OCI-M2 (cell line): Measurements from ENCODE around the gene GPR132.
A peak's percentile ranks its signal among the peaks of the same experiment; 100 is the strongest.
"Not testable (repeated sequence)": the region's sequence is repeated elsewhere in the genome, so short reads cannot be mapped to it uniquely, and the experiment has no call there.

Experiments
- DNase-seq: peaks from one replicate; lab custom pipeline; 2025; ENCODE audit not compliant: unreplicated experiment; lab: John Stamatoyannopoulos, UW

GPR132 gene

DNA sequence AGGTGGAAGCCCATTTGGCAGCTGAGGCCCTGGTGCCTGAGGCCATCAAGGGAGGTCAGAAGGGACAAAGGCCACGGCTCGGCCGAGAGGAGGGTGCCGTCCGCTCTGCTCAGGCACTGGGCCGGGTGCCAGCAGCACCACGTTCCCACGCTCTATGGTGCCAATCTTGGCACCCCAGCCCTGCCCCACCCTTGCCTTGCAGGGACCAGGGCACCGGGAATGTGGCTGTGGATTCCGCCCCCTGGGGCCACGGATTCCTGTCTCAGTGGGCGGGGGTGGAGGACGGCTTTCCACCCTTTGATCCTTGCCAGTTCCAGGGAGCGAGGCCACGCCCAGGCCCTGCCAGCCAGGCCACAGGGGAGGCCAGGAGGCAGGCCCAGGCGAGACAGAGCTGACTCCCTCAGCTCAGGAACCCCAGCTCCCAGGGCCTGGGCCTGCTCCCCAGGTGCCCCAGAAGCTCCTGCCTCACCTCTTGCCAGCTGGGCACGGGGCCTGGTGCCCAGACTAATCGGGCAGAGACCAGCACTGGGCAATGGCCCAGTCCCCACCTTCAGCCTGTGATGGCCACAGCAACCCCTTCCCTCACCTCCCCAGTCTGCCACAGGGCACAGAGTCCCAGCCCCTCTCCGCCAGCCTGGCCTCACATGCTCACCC lies 26.4 kb upstream of the GPR132 start:
- no peak for DNase-seq

DNA sequence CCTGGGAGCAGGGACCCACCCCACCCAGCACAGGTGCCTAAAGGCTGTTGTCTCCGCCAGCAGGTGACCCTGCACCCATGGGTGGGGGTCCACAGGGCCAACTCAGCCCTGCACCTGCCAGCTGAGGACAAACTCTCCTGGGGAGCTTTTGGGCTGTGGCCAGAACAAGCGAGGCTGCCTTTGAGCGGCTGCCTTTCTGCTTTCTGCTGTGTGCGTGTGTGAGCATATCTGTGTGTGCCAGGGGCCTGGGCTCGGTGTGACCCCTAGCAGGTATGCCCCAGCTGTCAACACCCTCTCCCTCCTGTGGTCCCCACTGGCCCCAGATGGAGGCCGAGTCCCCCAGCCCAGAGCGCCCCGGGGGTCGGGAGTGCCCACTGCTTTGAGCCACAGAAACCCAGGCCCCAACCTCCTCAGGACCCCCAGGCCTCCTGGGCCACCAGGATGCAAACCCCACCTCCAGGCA lies 25.9 kb upstream of the GPR132 start:
- DNase-seq, result no peak

DNA sequence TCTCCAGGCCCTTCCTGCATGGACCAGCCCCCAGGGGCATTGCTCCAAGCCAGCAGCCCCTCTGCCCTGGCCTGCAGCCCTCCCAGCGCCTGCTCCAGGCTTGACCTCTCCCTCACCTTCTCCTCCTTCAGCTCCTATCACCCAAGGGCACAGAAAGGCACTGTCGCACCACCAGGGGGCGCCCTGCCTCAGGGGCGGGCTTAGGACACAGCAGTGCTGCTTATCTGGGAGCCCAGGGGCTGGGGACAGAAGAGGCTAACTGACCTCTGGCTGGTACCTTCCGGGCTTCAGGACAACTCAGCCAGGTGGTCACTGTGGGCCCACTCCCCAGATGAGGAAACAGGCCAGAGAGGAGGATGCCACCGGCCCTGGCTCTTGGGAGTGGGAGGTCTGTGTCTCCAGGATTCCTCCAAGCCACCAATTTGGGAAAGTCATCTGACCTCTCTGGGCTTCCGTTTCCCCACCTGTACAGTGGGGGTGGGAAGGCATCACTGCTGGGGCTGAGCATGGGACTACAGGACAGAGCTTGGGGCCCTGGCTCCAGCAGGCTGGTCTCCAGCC lies 25.3 kb upstream of the GPR132 start:
- peak; percentile 40 for DNase-seq

DNA sequence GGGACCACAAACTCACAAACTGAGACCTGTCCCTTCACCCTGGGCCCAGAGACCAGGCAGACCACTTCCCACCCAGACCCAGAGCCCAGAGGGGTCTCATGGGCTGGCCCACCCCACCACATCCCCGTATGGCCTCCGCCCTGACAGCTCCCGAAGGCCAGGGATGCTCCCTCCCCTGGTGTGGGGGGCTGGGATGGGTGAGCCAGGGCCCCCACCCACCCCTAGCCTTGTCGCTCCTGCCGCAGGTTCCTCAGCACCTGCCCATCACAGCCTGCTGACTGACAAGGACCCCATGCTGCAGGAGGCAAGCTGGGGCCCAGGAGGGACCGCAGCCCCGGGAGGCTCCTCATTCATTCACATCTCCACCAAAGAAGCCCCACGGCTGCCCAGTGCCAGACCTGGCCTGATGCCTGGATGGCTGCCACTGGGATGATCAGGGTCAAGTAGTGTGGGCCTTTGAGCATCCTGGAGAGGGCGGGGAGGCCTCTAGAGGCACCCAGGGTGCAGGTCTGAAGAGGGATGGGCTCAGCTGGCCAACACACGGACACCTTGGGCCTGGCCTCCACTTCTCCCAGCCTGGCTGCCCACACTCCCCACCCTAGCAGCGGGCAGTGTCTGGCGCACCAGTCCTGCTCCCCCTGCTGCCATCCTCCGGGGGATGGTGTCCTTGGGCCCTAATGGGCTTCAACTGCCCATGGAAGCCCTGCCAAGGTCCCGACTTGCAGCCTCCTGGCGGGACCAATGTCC lies 24.7 kb upstream of the GPR132 start:
- DNase-seq, result no peak

DNA sequence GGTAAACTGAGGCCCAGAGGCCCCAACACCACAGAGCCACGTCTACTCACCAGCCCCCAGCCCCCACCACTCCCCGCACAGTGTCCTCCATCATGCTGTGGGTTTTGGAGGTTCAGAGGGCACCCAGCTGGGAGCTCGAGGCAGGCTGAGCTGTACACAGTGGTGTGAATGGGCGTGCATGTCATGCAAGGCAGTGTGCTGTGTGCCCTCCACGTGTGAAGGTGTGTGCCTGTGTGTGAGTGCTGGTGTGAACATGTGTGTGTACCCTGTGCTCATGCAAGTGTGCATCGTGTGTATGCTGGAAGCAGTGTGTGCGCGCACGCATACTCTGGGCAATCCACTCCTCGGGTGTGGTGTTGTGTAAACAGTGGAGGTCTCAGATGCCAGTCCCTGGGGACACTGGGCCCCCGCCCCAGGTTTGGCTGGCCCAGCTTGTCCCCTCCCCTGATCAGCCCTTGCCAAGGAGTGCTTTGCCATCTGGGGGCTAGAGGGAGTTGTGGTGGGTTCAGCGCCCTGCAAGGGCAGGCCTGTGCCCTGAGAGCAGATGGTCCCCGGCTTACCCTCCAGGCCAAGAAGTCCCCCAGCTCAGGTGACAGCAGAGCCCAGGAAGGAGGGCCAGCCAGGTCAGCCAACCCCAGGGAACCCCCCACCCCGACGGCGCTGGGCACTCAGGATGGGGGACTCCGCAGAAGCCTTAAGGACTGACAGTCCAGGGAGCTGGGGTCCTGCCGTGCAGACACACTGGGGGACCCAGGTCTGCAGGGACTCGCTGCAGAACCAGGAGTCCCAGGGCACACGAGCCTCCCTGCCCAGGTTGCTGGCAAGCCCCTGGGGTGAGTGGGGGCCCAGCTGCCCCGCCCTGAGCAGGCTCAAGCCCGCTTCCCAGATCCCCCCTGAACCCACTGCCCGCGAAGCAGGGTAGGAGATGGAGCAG lies 23.8 kb upstream of the GPR132 start:
- no peak for DNase-seq

DNA sequence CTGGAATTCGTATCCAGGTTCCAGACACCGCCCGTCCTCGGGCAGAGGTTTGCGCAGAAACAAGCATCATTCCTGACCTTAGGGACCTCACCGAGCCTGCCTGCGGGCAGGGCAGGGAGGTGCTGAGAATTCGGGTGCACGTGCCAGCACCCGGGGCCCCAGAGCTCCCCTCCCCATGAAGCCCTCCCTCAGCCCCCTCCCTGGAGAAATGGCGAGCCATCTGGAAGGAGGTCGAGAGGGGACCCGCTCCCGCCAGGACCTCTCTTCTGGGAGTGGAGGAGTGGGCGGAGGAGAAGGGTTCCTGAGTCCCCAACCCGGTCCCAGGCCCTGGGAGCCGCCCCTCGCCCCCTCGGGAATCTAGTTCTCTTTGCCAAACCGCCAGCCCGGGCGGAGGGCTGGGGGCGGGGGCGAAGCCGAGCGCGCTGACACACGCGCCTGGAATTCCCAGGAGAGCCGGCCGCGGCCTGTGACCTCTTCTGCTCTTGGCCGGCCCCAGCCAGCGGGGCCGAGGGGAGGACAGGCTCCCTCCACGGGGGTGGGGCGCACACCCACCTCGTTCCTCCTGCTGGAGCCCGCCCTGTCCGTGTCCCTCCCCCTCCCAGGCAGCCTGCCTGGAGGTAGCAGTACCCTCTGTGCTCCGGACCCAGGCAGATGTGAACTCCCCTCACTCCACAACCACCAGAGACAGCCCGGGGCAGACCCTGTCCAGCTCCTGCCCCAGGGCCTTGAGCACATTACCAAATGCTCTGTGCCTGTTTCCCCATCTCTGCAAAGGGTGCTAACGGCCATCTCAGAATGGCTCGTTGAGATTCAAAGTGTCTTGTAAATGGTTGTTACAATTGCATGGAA lies 23.0 kb upstream of the GPR132 start:
- no peak for DNase-seq

DNA sequence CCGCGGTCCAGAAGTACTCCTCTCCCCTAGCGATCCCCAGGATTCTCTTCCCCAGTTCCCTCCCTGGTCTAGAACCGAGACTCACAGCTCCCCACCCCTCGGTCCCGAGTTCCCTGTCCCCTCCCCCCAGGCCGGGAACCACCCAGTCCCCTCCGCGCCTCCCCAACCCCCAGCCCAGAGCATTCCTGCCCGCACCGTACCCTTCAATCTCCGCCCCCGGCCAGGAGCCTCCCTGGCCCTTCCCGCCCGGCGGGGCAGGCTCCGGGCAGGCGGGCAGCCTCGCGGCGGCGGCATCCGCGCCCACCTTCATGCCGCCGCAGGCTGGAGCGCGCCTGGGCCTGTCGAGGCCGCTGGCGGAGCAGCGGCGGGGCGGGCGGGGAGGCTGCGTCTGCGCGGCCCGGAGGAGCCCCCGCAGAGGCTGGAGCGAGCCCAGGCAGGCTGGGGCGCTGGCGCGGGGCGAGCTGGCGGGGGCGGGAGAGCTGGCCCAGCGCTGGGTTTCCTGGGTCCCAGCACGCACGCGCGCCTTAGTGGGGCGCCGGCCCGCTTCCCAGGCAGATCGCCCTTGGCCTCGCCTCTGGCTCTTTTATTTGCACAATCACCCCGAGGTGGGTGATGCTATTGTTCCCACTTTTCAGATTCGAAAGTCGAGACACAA lies 22.2 kb upstream of the GPR132 start:
- no peak for DNase-seq

DNA sequence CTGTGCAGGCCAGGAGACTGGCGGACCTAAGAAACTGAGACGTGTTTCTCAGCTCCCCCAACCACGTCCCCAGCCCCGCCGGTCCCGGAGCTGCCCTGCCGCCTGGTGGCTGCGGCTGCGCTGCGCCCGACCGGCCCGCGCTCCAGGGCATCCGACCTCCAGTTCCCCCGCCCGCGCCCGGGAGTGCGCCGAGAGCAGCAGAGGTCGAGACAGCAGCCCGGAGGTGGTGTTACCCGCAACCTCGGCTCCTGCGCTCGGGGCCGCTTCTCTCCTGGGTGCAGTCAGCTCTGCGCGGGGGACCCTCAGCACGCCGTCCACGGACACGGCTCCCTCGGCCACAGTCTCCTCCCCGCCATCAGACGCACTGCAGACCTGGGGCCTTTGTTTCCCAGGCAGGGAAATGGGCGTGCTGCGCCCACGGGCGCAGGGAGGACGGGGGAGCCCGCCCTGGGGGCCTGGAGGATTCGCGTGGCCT lies 21.6 kb upstream of the GPR132 start:
- DNase-seq, result peak; percentile 31

DNA sequence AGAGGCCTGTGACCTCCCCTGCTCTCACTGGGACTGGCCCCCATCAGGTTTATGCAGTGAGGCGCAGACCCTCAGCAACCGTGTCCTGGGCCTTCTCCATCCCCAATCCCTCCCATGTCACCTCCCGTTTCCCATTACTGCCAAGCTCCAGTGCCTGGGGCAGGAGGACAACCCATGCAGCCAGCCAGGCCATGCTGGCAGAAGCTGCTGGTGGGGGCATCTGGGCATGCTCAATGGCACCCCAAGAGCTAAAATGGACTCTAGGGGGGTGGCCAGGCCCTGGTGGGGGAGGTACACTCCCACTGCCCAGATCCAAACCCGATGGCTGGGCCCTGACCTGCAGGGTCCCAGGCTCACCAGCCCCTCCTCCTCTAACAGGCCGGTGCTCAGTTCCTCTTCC lies 20.5 kb upstream of the GPR132 start:
- DNase-seq, result no peak

DNA sequence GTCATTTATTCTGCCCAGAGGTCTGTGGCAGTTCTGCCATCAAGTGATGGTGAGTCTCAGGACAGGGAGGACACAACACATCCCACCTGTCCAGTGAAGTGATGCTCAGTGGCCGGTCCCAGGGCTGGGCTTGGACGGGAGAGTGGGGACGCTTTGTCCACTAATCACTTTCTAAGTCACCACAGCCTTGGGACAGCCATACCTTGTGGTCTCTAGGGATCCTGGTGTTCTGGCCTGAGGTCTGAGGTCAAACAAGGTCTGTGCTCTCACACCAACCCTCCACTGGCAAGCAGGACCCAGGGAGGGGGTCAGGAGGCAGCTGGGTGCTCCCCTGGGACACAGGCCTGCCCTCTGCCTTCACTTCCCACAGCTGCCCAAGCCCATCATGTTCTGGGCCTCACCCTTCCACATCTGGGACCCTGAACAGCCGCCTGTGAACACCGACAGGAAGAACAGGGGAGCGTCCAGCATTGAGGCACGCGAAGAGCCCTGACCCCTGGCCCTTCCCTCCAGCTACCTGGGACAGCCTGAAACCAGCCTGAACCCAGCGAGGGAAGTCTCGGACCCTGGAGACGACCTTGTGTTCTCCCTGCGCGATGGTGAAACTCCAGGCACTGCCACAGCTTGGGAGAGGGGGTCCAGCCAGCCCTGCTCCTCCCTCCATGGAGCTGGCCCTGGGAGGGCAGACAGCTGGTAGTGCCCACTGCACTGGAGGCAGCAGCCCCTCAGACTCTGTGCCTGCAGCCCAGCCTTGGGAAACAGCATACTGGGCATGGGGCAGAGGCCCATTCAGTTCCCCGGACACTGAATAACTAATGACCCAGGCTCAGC lies 19.7 kb upstream of the GPR132 start:
- DNase-seq, result no peak

DNA sequence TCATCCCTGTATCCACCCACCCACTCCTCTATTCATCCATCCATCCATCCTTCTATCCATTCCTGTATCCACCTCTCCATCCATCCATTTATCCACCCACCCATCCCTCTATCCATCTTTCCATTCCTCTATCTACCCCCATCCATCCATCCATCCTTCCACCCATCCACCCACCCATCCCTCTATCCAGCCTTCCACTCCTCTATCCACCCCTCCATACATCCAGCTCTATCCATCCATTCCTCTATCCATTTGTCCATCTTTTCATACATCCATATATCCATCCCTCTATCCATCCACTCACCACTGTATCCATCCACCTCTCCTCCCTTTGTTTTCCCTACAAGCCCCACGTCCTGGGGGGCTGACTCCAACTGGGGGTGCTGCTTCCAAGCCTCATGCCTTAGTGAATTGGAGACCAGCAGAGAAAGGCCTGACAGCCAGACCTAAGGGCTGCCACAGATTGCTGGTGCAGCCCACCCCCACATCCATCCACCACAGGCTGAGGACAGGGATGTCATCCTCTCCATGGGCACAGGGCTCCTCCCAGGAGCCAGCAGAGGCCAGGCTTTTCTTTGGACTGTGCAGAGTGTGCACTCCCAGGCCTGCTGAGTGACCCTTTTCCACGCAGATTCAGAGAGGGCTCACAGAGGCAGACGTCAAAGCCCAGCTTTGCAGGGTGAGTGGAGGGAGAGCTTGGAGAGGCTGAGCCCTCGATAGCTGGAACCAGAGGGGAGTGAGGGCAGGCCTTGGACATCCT lies 18.9 kb upstream of the GPR132 start:
- no peak for DNase-seq

DNA sequence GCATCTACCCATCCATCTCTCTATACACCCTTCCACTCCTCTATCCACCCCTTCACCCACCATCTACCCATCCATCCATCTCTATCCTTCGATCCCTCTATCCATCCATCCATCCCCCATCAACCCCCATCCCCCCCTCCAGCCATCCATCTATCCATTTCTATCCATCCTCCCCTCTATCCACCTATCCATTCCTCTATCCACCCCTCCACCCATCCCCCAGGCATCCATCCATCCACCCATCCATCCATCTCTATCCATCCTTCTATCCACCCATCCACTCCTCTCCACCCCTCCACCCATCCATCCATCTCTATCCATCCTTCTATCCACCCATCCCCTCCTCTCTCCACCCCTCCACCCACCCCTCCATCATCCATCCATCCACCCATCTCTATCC lies 17.5 kb upstream of the GPR132 start:
- no peak for DNase-seq

DNA sequence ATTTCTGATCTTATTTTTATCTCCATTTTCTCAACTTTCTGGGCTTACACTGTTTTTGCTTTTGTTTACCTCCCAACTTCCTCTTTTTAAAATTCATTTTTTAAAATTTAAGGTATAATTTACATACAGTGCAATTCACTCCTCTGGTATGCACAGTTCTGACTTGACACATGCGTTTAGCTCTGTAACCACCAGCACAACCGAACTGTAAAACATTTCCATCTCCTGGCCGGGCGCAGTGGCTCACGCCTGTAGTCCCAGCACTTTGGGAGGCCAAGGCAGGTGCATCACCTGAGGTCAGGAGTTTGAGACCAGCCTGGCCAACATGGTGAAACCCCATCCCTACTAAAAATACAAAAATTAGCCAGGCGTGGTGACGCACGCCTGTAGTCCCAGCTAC lies 16.2 kb upstream of the GPR132 start:
- not testable (repeated sequence) for DNase-seq

DNA sequence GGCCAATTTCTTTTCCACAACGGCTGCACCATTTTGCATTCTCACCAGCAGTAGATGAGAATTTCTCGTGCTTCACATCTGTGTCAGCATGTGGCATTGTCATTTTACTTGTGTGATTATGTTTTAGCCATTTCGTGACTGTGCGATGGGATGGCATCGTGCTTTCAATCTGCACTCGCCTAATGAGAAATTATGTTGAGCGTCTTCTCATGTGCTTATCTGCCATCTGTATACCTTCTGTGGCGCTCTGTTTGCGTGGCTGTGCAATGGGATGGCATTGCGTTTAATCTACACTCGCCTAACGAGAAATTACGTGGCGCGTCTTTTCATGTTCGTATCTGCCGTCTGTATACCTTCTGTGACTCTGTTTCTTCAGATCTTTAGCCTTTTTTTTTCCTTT lies 14.9 kb upstream of the GPR132 start:
- DNase-seq, result no peak

DNA sequence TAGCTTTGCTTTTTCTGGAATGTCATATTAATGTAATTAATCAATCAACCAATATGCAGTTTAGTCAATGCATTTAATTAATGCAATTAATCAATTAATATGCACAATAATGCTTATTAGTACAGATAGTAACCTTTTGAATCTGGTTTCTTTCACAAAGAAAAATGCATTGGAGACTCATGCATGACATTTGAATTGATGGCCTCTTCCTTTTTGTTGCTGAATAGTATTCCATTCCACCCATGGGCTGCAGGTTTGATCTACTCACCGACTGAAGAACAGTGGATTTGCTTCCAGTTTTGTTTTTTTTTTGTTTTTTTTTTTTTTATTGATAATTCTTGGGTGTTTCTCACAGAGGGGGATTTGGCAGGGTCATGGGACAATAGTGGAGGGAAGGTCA lies 13.1 kb upstream of the GPR132 start:
- DNase-seq, result no peak

DNA sequence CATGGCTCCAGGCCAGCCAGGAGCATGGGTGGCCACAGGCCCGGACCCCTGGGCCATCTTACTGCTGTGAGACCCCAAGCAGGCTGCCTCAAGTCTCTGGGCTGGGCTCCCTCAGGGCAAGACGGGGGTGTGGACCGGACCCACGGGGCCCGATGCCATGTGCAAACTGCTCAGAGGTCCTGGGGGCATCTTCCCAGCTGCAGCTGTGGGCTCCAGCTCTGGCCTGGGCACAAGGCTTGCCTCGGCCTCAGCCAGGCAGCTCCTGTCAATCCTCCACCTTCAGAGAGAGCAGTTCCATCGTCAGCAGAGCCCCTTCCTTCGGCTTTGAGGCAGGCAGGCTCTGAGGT lies 12.4 kb upstream of the GPR132 start:
- no peak for DNase-seq

DNA sequence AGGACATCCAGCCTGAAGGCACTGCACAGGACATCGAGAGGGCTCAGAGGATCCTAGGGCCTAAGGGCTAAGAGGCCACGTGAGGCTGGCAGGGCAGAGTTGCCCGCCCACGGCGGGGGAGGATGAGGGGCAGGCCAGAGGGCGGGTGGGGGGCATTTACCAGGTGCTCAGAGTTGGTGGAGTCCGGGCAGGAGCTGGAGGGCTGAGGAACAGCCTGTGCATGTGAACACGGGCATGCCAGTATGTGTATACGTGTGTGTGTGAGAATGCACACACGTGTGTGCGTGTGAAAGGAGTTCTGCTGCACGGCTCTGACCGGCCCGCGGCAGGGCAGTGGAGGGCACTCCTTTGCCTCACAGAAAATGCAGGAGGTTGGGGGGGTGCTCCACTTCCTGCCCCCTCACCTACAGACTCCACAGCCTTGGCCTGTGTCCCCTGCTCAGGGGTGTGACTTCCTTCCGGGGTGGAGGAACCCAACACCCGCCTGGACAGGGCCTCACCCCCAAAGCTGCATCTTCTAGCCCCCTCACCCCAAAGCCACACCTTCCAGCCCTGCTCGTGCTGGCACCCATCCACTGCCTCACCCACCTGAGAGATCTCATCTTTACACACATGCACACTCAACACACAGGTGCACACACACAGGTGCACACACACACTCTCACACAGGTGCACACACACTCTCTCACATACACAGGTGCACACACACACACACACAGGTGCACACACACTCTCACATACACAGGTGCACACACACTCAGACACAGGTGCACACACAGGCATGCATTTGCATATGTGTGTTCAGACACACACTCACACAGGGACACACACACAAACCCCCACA lies 11.8 kb upstream of the GPR132 start:
- DNase-seq, result no peak
